AG20443 (cell line): ENCODE results near the gene ASIC4.

Experiments used
- DNase-seq: peaks from one replicate; pipeline ENCODE4 v3.0.0; 2012; ENCODE audit warnings: low spot score, mixed read lengths

Gene ASIC4

DNA sequence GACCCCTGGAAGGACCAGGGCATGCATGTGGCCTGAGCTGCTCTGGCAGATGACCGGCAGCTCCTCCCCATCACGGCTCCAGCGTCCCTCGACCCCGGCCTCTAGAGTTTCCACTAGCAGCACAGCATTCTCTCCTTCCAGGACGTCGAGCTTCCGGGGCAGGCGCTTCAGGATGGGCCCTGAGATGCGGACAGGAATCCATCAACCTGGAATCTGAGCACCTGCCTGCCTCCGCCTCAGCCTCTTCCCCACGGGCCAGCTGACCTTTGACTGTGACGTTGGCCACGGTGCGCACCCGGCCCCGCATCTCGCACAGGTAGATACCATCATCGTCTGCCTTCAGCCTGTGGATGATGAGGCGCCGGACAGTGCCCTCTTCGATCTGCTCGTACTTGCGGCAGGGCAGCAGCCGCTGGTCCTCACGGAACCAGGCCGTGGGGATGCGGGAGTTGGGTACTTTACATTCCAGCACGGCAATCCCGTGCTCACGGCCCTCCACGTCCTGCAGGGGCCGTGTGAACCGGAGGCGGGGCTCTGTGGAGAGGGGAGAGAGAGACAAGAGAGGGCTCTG, 53.6 kb downstream of the ASIC4 start:
- no peak for DNase-seq

DNA sequence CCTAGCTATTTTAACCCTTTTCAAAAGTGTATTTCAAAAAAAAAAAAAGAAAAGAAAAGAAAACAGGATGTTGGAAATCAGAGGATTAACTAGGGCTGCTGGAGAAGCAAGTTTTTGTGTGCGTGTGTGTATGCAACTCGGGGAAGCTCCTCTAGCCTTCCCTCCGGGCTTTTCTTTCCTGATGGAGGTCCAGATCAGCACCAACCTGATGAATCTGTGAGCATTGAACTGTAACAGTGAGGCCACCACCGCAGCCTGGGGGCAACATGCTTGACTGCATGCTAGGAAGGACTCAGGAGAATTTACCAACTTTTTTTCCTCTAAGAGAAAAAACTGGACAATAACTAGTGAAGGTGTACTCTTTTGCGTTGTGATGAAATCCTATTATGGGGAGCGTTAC, 54.8 kb downstream of the ASIC4 start:
- no peak for DNase-seq

DNA sequence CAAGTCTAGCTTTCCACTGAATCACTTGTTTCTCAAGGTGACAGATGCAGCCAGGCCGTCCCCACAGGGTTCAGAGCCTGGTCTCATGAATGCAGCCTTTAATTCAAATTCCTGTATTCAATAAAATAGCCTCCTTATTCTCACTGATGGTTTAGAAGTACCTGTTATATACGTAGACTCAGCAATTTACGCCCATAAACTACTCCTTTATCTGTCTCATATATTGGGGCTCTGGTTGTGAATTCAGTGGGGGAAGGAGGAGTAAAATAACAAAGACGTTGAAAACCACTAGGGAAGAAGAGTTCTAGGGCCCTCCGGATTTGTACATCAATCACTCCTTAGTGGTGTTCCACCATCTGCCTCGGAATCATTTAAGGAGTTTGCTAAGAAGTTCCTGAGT, 55.4 kb downstream of the ASIC4 start:
- no peak for DNase-seq

DNA sequence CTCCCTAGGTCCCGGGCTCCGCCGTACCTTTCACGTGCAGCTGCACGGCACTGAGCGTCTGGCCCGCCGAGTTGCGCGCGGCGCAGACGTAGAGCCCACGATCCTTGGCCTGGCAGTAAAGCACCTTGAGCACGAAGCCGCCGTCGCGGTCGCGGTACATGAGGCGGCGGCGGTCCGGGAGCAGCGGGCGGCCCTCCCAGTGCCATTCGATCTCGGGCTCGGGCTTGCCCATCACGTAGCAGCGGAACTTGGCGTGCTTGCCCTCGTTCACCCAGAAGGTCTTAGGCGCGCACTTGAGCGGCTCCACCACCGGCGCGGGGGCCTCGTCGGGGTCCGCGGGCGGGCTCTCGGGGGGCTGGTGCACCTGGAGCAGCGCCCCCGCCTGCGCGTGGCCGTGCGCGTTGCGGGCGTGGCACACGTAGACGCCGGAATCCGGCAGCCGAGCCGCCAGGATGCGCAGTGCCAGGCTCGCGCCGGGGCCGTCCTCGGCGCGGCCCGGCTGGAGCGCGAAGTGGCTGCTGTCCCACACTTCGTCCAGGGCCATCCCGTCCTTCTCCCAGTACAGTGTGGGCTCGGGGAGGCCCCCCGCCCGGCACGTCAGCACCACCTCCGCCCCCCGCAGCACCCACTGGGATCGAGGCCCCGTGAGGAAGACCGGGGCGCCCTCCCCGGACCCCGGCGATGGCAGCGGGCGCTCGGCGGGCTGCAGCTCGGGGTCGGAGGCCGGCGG, 56.1 kb downstream of the ASIC4 start:
- peak; percentile 86 for DNase-seq

DNA sequence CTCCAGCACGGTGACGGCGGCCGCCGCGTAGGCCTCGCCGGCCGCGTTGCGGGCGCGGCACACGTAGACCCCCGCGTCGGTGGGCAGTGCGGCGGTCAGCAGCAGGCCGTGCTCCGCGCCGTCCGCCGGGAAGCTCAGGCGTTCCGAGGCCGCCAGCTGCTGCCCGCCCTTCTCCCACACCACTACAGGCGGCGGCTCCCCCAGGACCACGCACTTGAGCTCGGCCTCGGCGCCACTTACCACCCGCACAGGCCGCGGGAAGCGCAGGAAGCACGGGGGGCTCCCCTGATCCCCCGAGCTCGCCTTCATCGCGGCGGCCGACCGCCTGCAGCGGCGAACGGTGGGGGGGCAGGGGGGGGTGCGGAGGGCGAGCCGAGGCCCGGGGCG, 56.6 kb downstream of the ASIC4 start:
- peak; percentile 56 for DNase-seq

DNA sequence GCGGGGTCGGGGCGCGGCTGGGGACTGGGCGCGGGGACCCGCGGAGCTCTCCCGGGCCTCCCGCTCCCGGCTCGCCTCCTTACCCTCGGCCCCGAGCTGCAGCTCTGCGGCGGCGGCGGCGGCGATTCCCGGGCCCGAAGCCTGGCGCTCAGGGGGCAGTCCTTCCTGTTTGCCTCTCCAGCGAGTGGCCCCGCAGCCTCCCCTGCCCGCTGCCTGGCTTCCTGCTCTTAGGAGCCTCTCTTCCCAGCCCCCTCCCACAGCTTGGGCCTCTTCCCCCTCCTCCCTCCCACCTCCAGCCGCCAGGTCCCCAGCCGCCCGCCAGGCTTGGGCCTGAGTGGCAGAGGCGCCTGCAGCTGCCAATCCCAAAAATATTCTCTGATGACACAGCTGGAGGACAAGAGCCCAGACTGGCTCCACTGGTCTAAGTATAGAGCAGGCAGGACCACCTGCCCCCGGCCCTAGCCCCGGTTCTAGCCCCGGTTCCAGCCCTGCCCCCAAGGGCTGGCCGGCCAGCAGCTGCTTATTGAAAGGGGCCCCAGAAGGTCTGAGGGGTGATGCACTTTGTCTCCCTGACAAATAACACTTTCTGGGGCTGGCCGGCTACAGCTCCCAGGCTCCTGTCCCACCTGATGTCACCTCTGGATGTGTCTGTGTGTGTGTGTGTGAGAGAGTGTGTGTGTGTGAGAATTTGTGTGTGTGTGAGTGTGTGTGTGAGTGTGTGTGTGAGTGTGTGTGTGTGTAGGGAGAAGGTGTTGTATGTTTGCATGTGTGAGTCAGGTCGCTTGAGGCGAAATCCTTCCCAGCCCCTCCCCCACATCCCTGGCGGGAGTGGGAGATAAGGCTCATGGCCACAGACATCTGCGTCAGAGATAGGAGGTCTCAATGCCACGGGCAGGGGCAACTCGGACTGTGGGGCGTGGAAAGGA, 57.3 kb downstream of the ASIC4 start, which contains the start of gene OBSL1:
Gene OBSL1 (minus strand): TSS at position 229 of the 926 bp plus-strand sequence. CDS start 307 bp downstream, outside the sequence.
- DNase-seq = peak; percentile 84

DNA sequence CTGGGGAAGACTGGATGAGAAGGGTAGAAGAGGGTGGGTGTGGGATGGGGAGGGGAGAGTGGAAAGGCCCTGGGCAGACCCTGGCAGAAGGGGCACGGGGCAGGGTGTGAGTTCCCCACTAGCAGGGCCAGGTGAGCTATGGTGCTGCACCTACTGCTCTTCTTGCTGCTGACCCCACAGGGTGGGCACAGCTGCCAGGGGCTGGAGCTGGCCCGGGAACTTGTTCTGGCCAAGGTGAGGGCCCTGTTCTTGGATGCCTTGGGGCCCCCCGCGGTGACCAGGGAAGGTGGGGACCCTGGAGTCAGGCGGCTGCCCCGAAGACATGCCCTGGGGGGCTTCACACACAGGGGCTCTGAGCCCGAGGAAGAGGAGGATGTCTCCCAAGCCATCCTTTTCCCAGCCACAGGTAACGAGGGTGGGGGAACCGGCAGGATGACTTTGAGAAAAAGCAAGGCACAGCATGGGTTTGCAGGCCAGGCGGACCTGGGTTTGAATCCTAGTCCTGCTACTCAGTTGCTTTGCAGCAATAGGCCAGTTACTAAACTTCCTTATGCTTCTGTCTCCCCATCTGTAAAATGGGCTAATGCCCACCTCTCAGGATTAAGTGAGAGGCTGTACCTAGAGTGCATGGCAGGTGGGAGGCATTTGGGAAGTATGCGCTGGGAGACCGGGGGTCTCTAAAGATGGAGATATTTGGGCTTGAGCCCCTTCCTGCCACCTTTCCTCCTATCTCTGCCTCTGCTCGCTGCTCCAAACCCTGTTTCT, 58.1 kb downstream of the ASIC4 start, which contains the start of gene INHA:
Gene INHA (plus strand): TSS at position 74 of the 765 bp plus-strand sequence. CDS start 65 bp downstream, at position 139.
- no peak for DNase-seq

DNA sequence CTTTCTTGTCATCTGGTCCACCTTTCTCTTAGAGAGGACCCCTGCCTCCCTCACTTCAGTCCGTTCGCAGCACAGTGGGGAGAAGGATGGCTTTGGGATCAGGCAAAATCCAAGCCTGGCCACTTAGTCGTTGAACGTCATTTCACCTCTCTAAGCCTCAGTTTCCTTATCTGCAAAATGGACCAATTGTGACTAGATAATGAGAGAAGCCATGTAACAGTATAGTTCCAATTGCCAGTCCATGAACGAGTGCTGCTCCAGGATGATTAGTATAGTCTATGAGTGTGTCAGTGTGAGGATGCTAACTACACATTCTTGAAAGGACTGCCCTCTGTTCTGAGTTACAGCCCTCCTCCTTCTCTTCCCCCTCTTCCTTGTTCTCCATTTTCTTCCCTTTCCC, 58.9 kb downstream of the ASIC4 start:
- DNase-seq = no peak

DNA sequence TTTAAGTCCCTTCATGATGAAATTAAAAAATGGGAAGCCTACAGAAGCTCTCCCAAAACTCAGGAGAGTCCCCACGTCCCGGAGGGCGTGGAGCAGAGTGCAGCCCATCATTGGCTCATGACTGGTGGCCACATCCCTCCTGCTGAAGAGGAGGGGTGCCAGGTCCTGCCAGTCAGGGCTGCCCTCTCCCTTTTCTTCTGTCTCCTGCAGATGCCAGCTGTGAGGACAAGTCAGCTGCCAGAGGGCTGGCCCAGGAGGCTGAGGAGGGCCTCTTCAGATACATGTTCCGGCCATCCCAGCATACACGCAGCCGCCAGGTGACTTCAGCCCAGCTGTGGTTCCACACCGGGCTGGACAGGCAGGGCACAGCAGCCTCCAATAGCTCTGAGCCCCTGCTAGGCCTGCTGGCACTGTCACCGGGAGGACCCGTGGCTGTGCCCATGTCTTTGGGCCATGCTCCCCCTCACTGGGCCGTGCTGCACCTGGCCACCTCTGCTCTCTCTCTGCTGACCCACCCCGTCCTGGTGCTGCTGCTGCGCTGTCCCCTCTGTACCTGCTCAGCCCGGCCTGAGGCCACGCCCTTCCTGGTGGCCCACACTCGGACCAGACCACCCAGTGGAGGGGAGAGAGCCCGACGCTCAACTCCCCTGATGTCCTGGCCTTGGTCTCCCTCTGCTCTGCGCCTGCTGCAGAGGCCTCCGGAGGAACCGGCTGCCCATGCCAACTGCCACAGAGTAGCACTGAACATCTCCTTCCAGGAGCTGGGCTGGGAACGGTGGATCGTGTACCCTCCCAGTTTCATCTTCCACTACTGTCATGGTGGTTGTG, 60.4 kb downstream of the ASIC4 start:
- DNase-seq = no peak

DNA sequence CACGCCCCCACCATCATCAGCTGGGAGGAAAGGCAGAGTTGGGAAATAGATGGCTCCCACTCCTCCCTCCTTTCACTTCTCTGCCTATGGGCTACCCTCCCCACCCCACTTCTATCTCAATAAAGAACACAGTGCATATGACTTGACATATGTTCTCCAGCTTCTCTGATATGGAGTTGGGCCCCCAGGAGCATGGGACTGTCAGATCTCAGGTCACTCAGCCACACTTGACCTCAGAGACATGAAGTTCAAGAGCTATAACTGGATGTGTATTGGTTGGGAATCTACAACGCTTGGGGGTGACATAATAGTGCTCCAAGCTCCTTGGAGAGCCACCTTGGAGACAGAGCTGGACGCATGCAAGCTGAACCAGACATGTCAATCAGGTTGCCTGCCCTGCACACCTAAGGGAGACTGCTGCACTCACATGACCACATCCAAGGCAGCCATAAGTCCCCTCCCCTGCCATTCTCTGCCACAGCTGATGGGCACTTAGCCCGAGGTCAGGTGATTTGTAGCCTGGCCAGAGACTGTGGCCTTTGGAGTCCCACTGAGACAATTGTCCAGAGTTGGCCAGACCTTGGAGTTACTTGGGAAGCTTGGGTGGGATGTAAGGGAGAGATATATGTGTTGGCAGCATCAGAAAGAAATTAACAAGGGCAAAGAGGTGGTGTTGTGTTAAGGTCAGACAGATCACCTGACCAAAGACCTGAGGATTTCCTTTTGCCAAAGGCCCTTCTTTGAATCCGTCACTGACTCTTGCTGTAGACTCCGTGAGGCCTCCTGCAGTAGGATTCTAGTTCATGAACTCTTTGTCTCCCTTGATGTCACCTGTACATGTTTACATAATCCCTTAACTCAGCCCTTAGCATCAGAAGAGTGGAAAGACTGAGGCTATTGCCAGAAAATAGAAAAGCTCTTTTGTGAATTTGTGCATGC, 61.6 kb downstream of the ASIC4 start:
- no peak for DNase-seq

DNA sequence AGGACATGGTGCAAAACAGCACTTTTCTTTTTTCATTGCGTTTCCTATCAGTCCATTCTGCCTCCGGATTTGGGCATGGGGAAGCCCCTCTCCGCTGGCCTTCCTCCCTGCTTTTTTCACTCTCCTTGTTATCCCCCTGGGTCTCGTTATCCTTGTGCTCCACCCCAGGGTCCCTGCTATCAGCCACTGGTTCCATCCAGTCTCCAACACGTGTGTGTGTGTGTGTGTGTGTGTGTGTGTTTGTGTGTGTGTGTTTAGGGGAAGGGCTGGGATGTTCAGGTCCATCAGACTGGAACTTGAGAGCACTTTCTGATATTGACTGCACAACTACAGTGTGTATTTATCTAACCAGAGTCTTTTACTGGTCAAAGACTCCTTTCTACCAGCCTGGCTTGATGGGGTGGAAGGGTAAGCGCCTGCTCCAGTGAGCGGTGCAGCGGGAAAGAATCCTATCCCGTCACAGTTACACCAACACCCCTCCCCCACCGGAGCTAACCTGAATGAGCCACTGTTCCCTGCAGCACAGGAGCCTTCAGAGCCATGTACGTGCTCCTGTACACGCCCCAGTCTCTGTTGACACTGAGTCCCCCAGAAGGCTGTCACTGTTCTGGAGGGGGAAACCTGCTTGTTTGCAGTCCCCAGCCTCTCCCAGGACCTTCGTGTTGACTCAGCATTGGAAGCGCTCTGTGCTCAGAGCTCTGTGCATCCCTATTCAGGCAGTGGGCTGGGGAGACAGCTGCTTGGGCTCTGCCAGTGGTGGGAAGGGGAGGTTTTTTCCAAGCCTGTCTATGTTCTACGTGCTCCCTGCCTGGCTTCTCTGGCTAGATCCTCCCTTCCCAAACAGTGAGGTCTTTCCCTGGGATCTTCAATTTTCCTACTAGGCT, 62.5 kb downstream of the ASIC4 start:
- DNase-seq = no peak

DNA sequence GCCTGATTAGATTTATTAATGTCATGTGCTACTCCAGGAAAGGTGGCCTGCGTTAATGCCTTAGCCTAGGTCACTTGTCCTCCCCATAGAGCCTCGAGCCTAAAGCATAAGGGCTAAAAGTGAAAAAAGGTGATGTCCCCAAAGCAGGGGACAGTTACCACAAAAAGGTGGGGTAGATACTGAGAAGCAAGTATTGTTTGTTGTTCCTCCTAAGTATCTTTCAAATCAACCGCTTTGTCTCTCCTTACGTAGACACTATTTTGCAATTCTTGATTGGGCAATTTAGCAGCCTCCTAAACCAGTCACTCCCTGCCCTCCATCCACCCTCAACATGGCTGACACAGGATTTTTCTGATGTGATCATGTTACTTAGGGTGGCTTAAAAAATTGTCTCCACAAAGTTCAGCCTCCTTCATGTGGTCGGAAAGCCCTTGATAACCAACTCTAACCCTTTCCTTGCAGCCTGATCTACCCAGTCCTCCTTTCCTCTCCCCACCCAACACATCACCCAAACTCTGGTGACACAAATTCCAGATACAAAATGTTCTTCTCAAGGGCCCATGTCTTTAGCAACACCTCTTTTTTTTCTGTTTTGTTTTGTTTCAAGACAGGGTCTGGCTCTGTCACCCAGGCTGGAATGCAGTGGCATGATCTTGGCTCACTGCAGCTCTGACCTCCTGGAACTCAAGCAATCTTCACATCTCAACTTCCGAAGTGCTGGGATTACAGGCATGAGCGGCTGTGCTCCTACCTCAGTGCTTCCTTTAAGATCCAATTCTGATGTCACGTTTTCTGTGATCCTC, 64.7 kb downstream of the ASIC4 start:
- peak; percentile 39 for DNase-seq

DNA sequence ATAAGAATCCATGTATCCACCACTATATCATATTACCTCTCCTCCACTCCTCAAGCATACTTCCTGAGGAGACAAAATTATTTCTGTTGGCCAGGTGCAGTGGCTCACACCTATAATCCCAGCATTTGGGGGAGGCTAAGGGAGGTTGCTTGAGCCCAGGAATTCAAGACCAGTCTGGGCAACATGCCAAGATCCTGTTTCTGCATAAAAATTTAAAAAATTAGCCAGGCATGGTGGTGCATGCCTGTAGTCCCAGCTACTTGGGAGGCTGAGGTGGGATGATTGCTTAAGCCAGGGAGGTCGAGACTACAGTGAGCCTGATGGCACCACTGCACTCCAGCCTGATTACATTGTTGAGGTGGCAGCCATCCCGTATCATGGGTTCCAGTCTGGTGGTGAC, 67.1 kb downstream of the ASIC4 start:
- no peak for DNase-seq
